ENCODE data around the gene PTPRJ.

Gene PTPRJ

DNA sequence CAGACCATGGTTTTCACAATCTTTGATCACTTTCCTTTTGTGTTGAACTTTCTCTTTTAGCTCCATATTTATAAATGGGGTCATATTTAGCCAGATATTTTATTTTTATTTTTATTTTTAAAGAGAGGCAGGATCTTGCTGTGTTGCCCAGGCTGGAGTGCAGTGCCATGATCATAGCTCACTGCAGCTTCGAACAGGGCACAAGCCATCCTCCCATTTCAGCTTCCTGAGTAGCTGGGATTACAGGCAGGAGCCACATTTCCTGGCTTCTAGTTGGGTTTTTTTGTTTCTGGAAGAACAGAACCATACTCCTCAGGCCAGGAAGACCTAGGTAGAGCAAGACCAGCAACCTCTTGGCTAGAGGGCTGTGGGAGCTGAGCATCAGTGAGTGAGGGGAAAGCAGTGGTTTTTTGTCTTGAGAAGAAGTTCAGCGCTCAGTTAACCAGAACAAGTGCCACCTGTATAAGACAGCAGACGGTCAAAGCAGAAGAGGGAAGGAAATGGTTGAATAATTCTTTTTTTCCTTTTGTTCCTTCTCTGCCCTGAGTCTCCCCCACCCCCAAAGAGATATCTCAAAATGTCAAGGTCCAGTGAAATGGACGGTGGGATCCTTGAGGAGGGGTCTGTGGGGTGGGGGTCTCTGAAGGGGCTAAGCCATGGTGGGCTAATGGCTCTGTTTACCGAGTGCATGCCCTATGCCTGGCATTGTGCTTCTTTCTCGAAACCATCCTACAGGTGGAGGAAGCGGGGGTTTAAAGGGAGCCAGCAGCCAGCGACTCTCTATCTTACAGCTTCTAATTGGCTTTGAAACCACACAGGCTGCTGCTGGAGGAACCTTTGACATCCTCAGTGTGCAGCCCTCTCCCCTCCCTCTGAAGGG is 63.0 kb downstream of the PTPRJ start:
- POLR2A ChIA-PET: interaction anchor here (0.6 kb wide), 1 partner anchor 194 kb away, joined by 5 read pairs; no protein-coding TSS in a partner anchor
- DNase-seq (ENCODE audit: extremely low spot score): no peak
- TF ChIP-seq CTCF (IDR thresholded peaks at IDR 0.05; ENCODE audit: control extremely low read depth, extremely low read depth, low read depth, missing control alignments): no peak
- CTCF ChIA-PET: interaction anchor here (0.9 to 1.7 kb wide), 9 partner anchors 8 to 66 kb away, joined by 3 to 7 read pairs (median 3); no protein-coding TSS in a partner anchor

- ChIA-PET POLR2A (no interaction called here), CTCF (interaction anchor here (0.8 to 1.7 kb wide), 5 partner anchors 9 to 66 kb away, joined by 3 to 7 read pairs (median 3); no protein-coding TSS in a partner anchor)
- no peak for TF ChIP-seq CTCF (IDR thresholded peaks at IDR 0.05; ENCODE audit: control extremely low read depth, extremely low read depth, low read depth, missing control alignments)
- DNase-seq (ENCODE audit: extremely low spot score): no peak
These were observed 63.7 kb downstream of the PTPRJ start for GRCh38 chr11:48043991-48044512.

DNA sequence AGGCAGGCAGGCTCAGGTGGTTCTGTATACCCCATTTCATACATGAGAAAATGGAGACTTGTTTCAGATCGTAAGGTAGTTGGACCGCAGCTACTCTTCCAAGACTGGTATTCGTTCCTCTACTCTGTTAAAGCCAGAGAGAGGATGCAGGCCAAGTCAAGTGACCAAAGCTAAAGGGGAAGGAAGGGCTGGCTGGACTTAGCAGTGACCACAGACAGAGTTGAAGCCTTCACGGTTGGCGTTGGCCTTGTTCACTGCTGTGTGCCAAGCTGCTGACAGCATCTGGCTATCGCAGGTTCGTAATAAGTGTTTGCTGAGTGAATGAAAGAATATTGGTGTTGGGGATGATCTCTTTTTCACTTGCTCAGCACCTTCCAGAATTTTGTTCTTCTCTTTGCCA is 64.2 kb downstream of the PTPRJ start:
- no peak for DNase-seq (ENCODE audit: extremely low spot score)
- TF ChIP-seq CTCF (IDR thresholded peaks at IDR 0.05; ENCODE audit: control extremely low read depth, extremely low read depth, low read depth, missing control alignments): no peak
- ChIA-PET CTCF (interaction anchor here (0.8 to 1.3 kb wide), 4 partner anchors 10 to 67 kb away, joined by 3 to 7 read pairs (median 3); no protein-coding TSS in a partner anchor), POLR2A (no interaction called here)

- POLR2A ChIA-PET: no interaction called here
- CTCF ChIA-PET: interaction anchor here (0.8 to 1.2 kb wide), 2 partner anchors 11 to 24 kb away, joined by 3 to 7 read pairs; no protein-coding TSS in a partner anchor
- no peak for DNase-seq (ENCODE audit: extremely low spot score)
- TF ChIP-seq CTCF (IDR thresholded peaks at IDR 0.05; ENCODE audit: control extremely low read depth, extremely low read depth, low read depth, missing control alignments): no peak
These were observed 65.2 kb downstream of the PTPRJ start for GRCh38 chr11:48045536-48045935.

GRCh38 chr11:48047616-48048015 is 67.3 kb downstream of the PTPRJ start:
- DNase-seq (ENCODE audit: extremely low spot score): no peak
- no peak for TF ChIP-seq CTCF (IDR thresholded peaks at IDR 0.05; ENCODE audit: control extremely low read depth, extremely low read depth, low read depth, missing control alignments)
- POLR2A ChIA-PET: no interaction called here
- CTCF ChIA-PET: interaction anchor here (1.0 to 1.6 kb wide), 2 partner anchors 16 to 38 kb away, joined by 3 to 5 read pairs; no protein-coding TSS in a partner anchor

GRCh38 chr11:48049036-48049435 is 68.7 kb downstream of the PTPRJ start:
- no peak for TF ChIP-seq CTCF (IDR thresholded peaks at IDR 0.05; ENCODE audit: control extremely low read depth, extremely low read depth, low read depth, missing control alignments)
- DNase-seq (ENCODE audit: extremely low spot score): no peak
- ChIA-PET CTCF (interaction anchor here (1.3 kb wide), 1 partner anchor 59 kb away, joined by 4 read pairs; no protein-coding TSS in a partner anchor), POLR2A (no interaction called here)

All from GM10248 (cell line).